ENCODE measurements around the gene IFNAR1.
"Not testable (repeated sequence)": the region's sequence is repeated elsewhere in the genome, so short reads cannot be mapped to it uniquely, and the experiment has no call there.

Gene IFNAR1

GRCh38 chr21:33315946-33316710, 8.6 kb upstream of the IFNAR1 start:
- Histone ChIP-seq H3K36me3 (ENCODE audit: control insufficient read depth, insufficient read depth, low read length) (no peaks in the 10 kb centered on the region), H2AFZ (no peak overlapping the region), H3K9ac (no peak overlapping the region), H3K4me3 (ENCODE audit: low read depth, low read length) (no peak overlapping the region), H3K27ac (no peak overlapping the region), H3K4me2 (ENCODE audit: low read length) (no peak overlapping the region), H3K4me1 (no peaks in the 10 kb centered on the region), H3K79me2 (no peaks in the 10 kb centered on the region), H3K27me3 (ENCODE audit: control insufficient read depth, insufficient read depth, low read length) (no peaks in the 10 kb centered on the region), H3K9me3 (ENCODE audit: control insufficient read depth, low read length) (no peaks in the 10 kb centered on the region)
- no peak for TF ChIP-seq CTCF (IDR thresholded peaks at IDR 0.05)

- Histone ChIP-seq H3K4me1 (no peaks in the 10 kb centered on the region), H3K27ac (no peak overlapping the region), H3K36me3 (ENCODE audit: control insufficient read depth, insufficient read depth, low read length) (no peaks in the 10 kb centered on the region), H3K4me2 (ENCODE audit: low read length) (no peak overlapping the region), H2AFZ (no peak overlapping the region), H3K9ac (no peak overlapping the region), H3K4me3 (ENCODE audit: low read depth, low read length) (no peak overlapping the region), H3K79me2 (no peaks in the 10 kb centered on the region), H3K27me3 (ENCODE audit: control insufficient read depth, insufficient read depth, low read length) (no peaks in the 10 kb centered on the region), H3K9me3 (ENCODE audit: control insufficient read depth, low read length) (no peaks in the 10 kb centered on the region)
- no peak for TF ChIP-seq CTCF (IDR thresholded peaks at IDR 0.05)
Measured at GRCh38 chr21:33317145-33317544, 7.6 kb upstream of the IFNAR1 start.

GRCh38 chr21:33317786-33318486, 6.8 kb upstream of the IFNAR1 start:
- TF ChIP-seq CTCF (IDR thresholded peaks at IDR 0.05): no peak
- no peak overlapping the region for H2AFZ ChIP-seq
- no peak overlapping the region for H3K27ac ChIP-seq
- H3K36me3 ChIP-seq (ENCODE audit: control insufficient read depth, insufficient read depth, low read length): no peaks in the 10 kb centered on the region
- no peaks in the 10 kb centered on the region for H3K27me3 ChIP-seq (ENCODE audit: control insufficient read depth, insufficient read depth, low read length)
- no peaks in the 10 kb centered on the region for H3K79me2 ChIP-seq
- no peak overlapping the region for H3K9ac ChIP-seq
- no peak overlapping the region for H3K4me2 ChIP-seq (ENCODE audit: low read length)
- H3K9me3 ChIP-seq (ENCODE audit: control insufficient read depth, low read length): no peaks in the 10 kb centered on the region
- H3K4me1 ChIP-seq: no peaks in the 10 kb centered on the region
- H3K4me3 ChIP-seq (ENCODE audit: low read depth, low read length): no peak overlapping the region

- not testable (repeated sequence) for H3K27me3 ChIP-seq (ENCODE audit: control insufficient read depth, insufficient read depth, low read length); H2AFZ ChIP-seq; H3K4me2 ChIP-seq (ENCODE audit: low read length); H3K36me3 ChIP-seq (ENCODE audit: control insufficient read depth, insufficient read depth, low read length); H3K9ac ChIP-seq; H3K9me3 ChIP-seq (ENCODE audit: control insufficient read depth, low read length); H3K27ac ChIP-seq; H3K4me1 ChIP-seq; H3K79me2 ChIP-seq; H3K4me3 ChIP-seq (ENCODE audit: low read depth, low read length)
Measured at GRCh38 chr21:33321005-33321404, 3.8 kb upstream of the IFNAR1 start.

- H3K9ac ChIP-seq; H3K36me3 ChIP-seq (ENCODE audit: control insufficient read depth, insufficient read depth, low read length); H2AFZ ChIP-seq; H3K79me2 ChIP-seq; H3K4me1 ChIP-seq; H3K9me3 ChIP-seq (ENCODE audit: control insufficient read depth, low read length); H3K27ac ChIP-seq; H3K27me3 ChIP-seq (ENCODE audit: control insufficient read depth, insufficient read depth, low read length): not testable (repeated sequence)
- peak overlapping the region; percentile 91 for H3K4me2 ChIP-seq (ENCODE audit: low read length)
- H3K4me3 ChIP-seq (ENCODE audit: low read depth, low read length): peak overlapping the region; percentile 99
Measured at GRCh38 chr21:33323610-33324009, 1.2 kb upstream of the IFNAR1 start.

All from parathyroid adenoma (tissue), 2 donors.